Suprapubic skin (tissue), 3 donors: ENCODE results near the gene STX16.

Source experiments
- EP300 ChIP-seq: sonication (generic); formaldehyde crosslinking; IDR thresholded peaks from one replicate; pipeline ENCODE4 v1.6.1; 2017; ENCODE audit warnings: antibody characterized with exemption
- POLR2A ChIP-seq, 2 donors: fragments of 450-650 bp; IDR thresholded peaks; one replicate each; pipeline ENCODE4 v1.6.1; 2017; ENCODE audit warnings: antibody characterized with exemption in 2 of 2, mild to moderate bottlenecking in 2 of 2, moderate library complexity in 2 of 2
- TF ChIP-seq, protein P1 (sequence below), 2 donors: fragments of 200-600 bp in 1 of 2; fragments of 450-650 bp in 1 of 2; sonication (generic) in 1 of 2; IDR thresholded peaks; one replicate each; pipeline ENCODE4 v1.5.1; 2016 to 2019; ENCODE audit warnings: antibody characterized with exemption in 2 of 2, mild to moderate bottlenecking in 1 of 2, moderate library complexity in 1 of 2

DNA sequence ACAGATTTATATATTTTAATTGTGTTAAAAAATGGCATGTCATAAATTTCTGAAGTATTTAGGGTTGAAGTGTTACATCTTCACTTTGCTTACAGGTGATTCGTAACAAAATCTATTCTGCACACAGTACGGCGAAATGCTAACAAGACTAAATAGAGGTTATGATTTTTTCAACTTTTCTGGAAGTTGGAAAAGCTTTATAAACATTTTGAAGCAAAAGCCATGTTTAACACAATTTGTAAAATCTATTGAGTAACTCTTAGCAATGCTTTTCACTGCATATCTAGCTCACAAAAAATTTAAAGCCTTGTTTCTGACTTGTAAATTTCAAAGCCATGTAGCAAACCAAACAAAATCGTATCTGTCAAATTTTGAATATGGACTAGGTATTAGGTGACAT, 3.3 kb downstream of the STX16 start:
- TF ChIP-seq, protein P1, sequence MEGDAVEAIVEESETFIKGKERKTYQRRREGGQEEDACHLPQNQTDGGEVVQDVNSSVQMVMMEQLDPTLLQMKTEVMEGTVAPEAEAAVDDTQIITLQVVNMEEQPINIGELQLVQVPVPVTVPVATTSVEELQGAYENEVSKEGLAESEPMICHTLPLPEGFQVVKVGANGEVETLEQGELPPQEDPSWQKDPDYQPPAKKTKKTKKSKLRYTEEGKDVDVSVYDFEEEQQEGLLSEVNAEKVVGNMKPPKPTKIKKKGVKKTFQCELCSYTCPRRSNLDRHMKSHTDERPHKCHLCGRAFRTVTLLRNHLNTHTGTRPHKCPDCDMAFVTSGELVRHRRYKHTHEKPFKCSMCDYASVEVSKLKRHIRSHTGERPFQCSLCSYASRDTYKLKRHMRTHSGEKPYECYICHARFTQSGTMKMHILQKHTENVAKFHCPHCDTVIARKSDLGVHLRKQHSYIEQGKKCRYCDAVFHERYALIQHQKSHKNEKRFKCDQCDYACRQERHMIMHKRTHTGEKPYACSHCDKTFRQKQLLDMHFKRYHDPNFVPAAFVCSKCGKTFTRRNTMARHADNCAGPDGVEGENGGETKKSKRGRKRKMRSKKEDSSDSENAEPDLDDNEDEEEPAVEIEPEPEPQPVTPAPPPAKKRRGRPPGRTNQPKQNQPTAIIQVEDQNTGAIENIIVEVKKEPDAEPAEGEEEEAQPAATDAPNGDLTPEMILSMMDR (IDR thresholded peaks at IDR 0.05), result no peak
- TF ChIP-seq POLR2A (IDR thresholded peaks at IDR 0.05), result no peak
- TF ChIP-seq EP300, result no peak
